ENCODE measurements around the gene BMP7. TPM values are rescaled to one million over a fixed set of nuclear protein-coding genes. Genes with fewer than 3 reads are reported as not detected.

BMP7 gene
- total RNA-seq, 3 donors from 2014 or later, result 1.7 to 2.8 (median 2.0) TPM

DNA sequence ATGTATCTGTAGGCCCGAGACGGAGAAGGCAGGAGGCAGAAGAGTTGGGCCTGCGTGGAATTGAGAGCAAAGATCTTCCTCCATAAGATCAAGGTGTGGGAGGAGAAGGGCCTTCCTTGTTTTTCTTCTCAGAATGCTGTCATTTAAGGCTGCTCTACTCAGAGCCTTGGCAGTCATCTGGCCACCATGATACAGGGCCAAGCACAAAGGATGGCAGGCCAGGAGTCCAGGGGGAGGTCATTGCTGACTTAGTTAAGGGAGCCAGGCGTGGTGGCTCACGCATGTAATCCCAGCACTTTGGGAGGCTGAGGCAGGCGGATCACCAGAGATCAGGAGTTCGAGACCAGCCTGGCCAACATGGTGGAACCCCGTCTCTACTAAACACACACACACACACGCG lies 137.1 kb downstream of the BMP7 start:
- DNase-seq (no peak), ATAC-seq (no peak)
- intact Hi-C loops (cut with DNase I, micrococcal nuclease), result no loop called here
- Histone ChIP-seq H3K4me1 (ENCODE audit: low read depth) (no peaks in the 10 kb centered on the region), H3K36me3 (ENCODE audit: low read depth) (no peaks in the 10 kb centered on the region), H3K4me3 (no peak overlapping the region), H3K9me3 (no peaks in the 10 kb centered on the region)
- TF ChIP-seq, protein P1, sequence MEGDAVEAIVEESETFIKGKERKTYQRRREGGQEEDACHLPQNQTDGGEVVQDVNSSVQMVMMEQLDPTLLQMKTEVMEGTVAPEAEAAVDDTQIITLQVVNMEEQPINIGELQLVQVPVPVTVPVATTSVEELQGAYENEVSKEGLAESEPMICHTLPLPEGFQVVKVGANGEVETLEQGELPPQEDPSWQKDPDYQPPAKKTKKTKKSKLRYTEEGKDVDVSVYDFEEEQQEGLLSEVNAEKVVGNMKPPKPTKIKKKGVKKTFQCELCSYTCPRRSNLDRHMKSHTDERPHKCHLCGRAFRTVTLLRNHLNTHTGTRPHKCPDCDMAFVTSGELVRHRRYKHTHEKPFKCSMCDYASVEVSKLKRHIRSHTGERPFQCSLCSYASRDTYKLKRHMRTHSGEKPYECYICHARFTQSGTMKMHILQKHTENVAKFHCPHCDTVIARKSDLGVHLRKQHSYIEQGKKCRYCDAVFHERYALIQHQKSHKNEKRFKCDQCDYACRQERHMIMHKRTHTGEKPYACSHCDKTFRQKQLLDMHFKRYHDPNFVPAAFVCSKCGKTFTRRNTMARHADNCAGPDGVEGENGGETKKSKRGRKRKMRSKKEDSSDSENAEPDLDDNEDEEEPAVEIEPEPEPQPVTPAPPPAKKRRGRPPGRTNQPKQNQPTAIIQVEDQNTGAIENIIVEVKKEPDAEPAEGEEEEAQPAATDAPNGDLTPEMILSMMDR (IDR thresholded peaks at IDR 0.05), result no peak

DNA sequence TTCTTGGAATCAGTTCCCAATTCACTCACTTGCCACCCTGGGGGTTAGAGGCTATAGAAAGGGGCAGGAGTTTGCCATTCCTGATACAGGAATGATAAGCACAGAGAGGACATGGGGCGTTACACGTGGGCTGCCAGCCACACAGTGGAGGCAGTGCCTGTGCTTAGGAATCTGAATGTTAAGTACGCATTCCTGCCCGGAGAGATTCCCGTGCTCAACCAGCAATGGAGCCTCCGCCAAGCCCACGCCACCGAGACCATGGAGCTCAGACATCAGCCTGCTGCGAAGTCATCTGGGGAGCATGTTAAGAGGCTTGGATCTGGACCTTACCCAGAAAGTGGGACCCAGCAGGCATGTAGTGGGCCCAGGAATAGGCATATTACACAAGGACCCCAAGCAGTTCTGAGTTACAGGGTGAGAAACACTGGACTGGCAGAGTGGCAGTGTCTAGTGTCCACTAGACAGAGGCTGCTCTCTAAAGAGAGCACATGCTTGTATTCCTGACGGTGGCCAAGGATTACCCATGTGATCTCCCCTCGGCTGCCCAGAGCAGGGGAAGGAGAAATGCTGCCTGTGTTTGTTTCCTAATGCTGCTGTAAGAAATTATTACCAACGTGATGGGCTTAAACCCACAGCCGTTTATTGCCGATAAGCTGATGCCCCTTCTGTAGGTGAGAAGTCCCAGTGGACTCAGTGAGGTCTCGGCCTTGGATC lies 138.2 kb downstream of the BMP7 start:
- no peak for DNase-seq
- H3K9me3 ChIP-seq, result no peaks in the 10 kb centered on the region
- H3K36me3 ChIP-seq (ENCODE audit: low read depth), result no peaks in the 10 kb centered on the region
- ATAC-seq, result no peak
- H3K4me3 ChIP-seq, result no peak overlapping the region
- intact Hi-C loops (cut with DNase I, micrococcal nuclease), result no loop called here
- TF ChIP-seq, protein P1 (IDR thresholded peaks at IDR 0.05), result no peak
- no peaks in the 10 kb centered on the region for H3K4me1 ChIP-seq (ENCODE audit: low read depth)

DNA sequence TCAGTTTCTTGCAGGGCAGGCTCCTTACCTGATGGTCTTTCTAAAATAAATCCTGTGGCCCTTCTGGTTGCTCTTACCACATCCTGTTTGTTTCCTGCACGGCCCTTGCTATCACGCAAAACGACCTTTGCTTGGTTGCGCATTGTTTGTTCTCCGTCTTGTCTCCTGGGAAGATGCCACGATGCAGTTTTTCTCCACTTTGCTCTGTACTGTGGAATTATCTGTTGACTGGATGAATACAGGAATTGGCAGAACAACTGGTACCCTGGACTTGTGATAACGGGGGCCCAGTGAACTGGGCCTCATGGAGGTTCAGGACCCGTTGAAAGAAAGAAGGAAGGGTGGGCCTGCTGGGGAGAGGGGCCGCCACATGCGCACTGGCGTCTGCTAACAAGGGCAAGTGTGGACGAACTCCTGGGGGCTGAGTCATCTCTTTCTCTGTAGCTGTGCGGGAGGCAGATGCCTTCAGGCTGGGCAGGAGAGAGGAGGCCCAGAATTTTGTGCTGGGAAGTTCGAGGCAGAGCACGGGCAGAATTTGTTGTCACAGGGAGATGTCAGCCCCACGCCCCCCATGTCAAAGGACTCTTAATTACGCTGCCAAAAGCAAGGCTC lies 139.9 kb downstream of the BMP7 start:
- DNase-seq (no peak), ATAC-seq (no peak)
- intact Hi-C loops (cut with DNase I, micrococcal nuclease), result no loop called here
- no peak overlapping the region for H3K4me3 ChIP-seq
- no peaks in the 10 kb centered on the region for H3K9me3 ChIP-seq
- H3K4me1 ChIP-seq (ENCODE audit: low read depth), result no peaks in the 10 kb centered on the region
- H3K36me3 ChIP-seq (ENCODE audit: low read depth), result no peaks in the 10 kb centered on the region
- TF ChIP-seq, protein P1 (IDR thresholded peaks at IDR 0.05), result no peak

DNA sequence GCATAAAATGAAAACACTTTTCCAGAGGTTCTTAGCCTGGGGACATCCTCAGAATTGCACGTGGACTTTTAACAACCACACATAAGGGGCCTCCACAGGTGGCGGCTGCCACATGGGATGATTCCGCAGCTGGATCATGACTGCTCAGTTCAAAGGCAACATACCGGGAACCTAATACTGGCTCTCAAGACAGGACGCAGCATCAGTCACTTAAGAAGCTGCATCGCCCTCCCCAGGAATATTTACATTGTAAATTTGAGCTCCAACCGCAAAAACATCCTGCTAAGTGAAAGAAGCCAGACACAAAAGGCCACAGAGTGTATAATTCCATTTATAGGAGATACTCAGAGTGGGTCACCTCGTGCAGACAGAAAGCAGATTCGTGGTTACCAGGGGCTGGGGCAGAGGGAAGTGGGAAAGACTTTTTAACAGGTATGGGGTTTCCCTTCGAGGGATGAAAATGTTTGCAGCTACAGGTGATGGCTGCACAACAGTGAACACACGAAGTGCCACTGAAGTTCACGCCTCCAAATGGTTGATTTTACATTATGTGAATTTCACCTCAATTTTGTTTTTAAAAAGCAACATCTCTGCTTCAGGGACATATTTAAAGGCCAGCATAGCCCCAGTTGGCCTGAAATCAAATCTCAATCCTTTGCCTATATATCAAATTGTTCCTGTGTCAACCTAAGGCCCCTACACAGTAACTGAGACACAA lies 141.5 kb downstream of the BMP7 start:
- no peaks in the 10 kb centered on the region for H3K4me1 ChIP-seq (ENCODE audit: low read depth)
- no peak for ATAC-seq
- no peaks in the 10 kb centered on the region for H3K36me3 ChIP-seq (ENCODE audit: low read depth)
- DNase-seq, result no peak
- TF ChIP-seq, protein P1 (IDR thresholded peaks at IDR 0.05), result no peak
- no peaks in the 10 kb centered on the region for H3K9me3 ChIP-seq
- H3K4me3 ChIP-seq, result no peak overlapping the region
- intact Hi-C loops (cut with DNase I, micrococcal nuclease), result no loop called here

DNA sequence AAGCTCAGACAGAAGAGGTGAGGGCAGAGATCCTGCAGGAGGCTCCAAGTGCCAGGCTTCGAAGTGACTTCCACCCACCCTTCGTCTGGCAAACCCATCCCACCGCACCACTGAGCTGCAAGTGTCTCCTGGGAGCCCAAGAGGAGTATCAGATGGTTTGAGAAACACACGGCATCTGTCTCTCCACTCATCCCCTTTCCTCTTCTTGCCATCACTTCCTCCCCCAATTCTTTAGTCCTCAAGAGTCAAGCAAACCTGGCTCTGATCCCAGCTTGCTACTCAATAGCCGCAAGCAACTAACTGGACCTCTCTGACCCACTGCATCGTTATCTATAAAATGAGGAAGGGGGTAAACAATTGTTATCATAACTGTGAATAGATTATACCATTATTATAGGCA lies 142.1 kb downstream of the BMP7 start:
- intact Hi-C loops (cut with DNase I, micrococcal nuclease), result no loop called here
- no peaks in the 10 kb centered on the region for H3K36me3 ChIP-seq (ENCODE audit: low read depth)
- H3K9me3 ChIP-seq, result no peaks in the 10 kb centered on the region
- TF ChIP-seq, protein P1 (IDR thresholded peaks at IDR 0.05), result no peak
- DNase-seq, result no peak
- no peaks in the 10 kb centered on the region for H3K4me1 ChIP-seq (ENCODE audit: low read depth)
- ATAC-seq, result no peak
- H3K4me3 ChIP-seq, result no peak overlapping the region

Data from mucosa of descending colon (tissue), 3 donors.